ENCODE data around the gene TMEM225B.

Gene TMEM225B

DNA sequence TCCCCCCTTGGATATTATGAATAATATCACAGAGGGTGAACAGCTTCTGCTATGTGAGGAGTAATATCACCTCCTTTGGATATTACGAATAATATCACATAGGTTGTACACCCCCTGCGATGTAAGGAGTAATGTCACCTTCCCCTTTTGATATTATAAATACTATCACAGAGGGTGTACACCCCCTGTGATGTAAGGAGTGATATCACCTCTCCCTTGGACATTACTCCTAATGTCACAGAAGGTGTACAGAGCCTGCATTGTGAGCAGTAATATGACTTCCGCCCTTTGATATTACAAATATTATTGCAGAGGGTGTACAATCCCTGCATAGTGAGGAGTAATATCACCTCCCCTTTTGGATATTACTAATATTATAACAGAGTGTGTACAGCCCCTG lies 9.2 kb upstream of the TMEM225B start:
- no peak overlapping the region for H2BK5ac ChIP-seq (ENCODE audit: low read length)
- no peak overlapping the region for H4K91ac ChIP-seq (ENCODE audit: low read depth, low read length, poor library complexity)
- no peaks in the 10 kb centered on the region for H3K79me1 ChIP-seq (ENCODE audit: low read depth, low read length)
- no peak overlapping the region for H2AK5ac ChIP-seq (ENCODE audit: low read depth, low read length)
- no peak overlapping the region for H3K9ac ChIP-seq (ENCODE audit: low read depth, low read length, poor library complexity)
- no peak overlapping the region for H2AFZ ChIP-seq (ENCODE audit: low read length)
- H2BK120ac ChIP-seq (ENCODE audit: low read depth, low read length), result no peak overlapping the region
- H3K36me3 ChIP-seq (replicated peaks in 1 of 2; ENCODE audit: control insufficient read depth in 2 of 2, insufficient read depth in 2 of 2, low read length in 2 of 2), result no peaks in the 10 kb centered on the region
- no peak overlapping the region for H2BK15ac ChIP-seq (ENCODE audit: low read length)
- H4K8ac ChIP-seq (ENCODE audit: low read depth, low read length), result no peak overlapping the region
- no peak overlapping the region for H3K23ac ChIP-seq (ENCODE audit: low read depth, low read length, poor library complexity)
- no peak overlapping the region for H3K14ac ChIP-seq (ENCODE audit: low read length)
- H3K4me3 ChIP-seq (ENCODE audit: low read length in 2 of 2), result no peak overlapping the region
- no peaks in the 10 kb centered on the region for H3K27me3 ChIP-seq (ENCODE audit: control insufficient read depth in 3 of 3, insufficient read depth in 3 of 3, low read depth in 1 of 3, low read length in 3 of 3)
- H2BK12ac ChIP-seq (ENCODE audit: low read length), result no peak overlapping the region
- H3K4ac ChIP-seq (ENCODE audit: low read length), result no peak overlapping the region
- H3K4me1 ChIP-seq (ENCODE audit: control insufficient read depth in 2 of 2, insufficient read depth in 1 of 2, low read depth in 1 of 2, low read length in 2 of 2), result no peaks in the 10 kb centered on the region
- no peak overlapping the region for H3K27ac ChIP-seq (replicated peaks; ENCODE audit: low read length)
- H3K9me3 ChIP-seq (replicated peaks in 1 of 2; ENCODE audit: control insufficient read depth in 2 of 2, insufficient read depth in 1 of 2, low read depth in 1 of 2, low read length in 2 of 2), result no peaks in the 10 kb centered on the region
- no peak for DNase-seq (ENCODE audit: low spot score)
- no CpG with 5 or more reads among the region's 3 CpGs for WGBS, 2 donors (ENCODE audit: extremely low coverage in 2 of 2, insufficient read length in 2 of 2, insufficient replicate concordance in 1 of 2)
- no peak overlapping the region for H3K4me2 ChIP-seq (ENCODE audit: insufficient read depth, low read length, poor library complexity, severe bottlenecking)
- H3K18ac ChIP-seq (ENCODE audit: low read length), result no peak overlapping the region

DNA sequence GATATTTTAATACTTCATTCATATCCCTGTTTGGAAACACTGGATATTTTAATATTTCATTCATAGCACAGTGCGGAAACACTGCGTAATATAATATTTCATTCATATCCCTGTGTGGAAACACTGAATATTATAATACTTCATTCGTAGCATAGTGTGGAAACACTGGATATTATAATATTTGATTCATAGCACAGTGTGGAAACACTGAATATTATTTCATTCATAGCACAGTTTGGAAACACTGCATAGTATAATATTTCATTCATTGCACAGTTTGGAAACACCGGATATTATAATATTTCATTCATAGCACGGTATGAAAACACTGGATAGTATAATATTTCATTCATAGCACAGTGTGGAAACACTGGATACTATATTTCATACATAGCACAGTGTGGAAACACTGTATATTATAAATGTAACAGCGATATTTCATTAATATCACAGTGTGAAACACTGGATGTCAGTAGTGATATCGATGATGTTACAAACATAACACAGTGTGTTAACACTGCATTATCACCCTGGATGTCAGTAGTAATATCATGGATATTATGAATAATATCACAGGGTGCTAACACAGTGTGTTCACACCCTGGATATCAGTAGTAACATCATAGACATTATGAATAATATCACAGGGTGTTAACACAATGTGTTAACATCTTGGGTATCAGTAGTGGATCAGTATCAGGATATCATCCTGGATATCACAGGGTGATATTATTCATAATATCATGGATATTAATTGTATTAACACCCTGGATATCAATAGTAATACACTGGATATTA lies 2.9 kb upstream of the TMEM225B start:
- no peak overlapping the region for H2AK5ac ChIP-seq (ENCODE audit: low read depth, low read length)
- H2BK15ac ChIP-seq (ENCODE audit: low read length), result no peak overlapping the region
- no peaks in the 10 kb centered on the region for H3K79me1 ChIP-seq (ENCODE audit: low read depth, low read length)
- no peak overlapping the region for H3K18ac ChIP-seq (ENCODE audit: low read length)
- no peak overlapping the region for H2BK5ac ChIP-seq (ENCODE audit: low read length)
- no peak overlapping the region for H3K27ac ChIP-seq (replicated peaks; ENCODE audit: low read length)
- no peak overlapping the region for H2BK12ac ChIP-seq (ENCODE audit: low read length)
- no peak overlapping the region for H3K4me3 ChIP-seq (ENCODE audit: low read length in 2 of 2)
- no peaks in the 10 kb centered on the region for H3K9me3 ChIP-seq (replicated peaks in 1 of 2; ENCODE audit: control insufficient read depth in 2 of 2, insufficient read depth in 1 of 2, low read depth in 1 of 2, low read length in 2 of 2)
- H4K8ac ChIP-seq (ENCODE audit: low read depth, low read length), result no peak overlapping the region
- no peaks in the 10 kb centered on the region for H3K27me3 ChIP-seq (ENCODE audit: control insufficient read depth in 3 of 3, insufficient read depth in 3 of 3, low read depth in 1 of 3, low read length in 3 of 3)
- H3K14ac ChIP-seq (ENCODE audit: low read length), result no peak overlapping the region
- H3K4me2 ChIP-seq (ENCODE audit: insufficient read depth, low read length, poor library complexity, severe bottlenecking), result no peak overlapping the region
- no peak overlapping the region for H2BK120ac ChIP-seq (ENCODE audit: low read depth, low read length)
- no peak overlapping the region for H3K9ac ChIP-seq (ENCODE audit: low read depth, low read length, poor library complexity)
- no peak overlapping the region for H4K91ac ChIP-seq (ENCODE audit: low read depth, low read length, poor library complexity)
- H2AFZ ChIP-seq (ENCODE audit: low read length), result no peak overlapping the region
- no peak overlapping the region for H3K23ac ChIP-seq (ENCODE audit: low read depth, low read length, poor library complexity)
- no peaks in the 10 kb centered on the region for H3K36me3 ChIP-seq (replicated peaks in 1 of 2; ENCODE audit: control insufficient read depth in 2 of 2, insufficient read depth in 2 of 2, low read length in 2 of 2)
- no CpG with 5 or more reads among the region's 7 CpGs for WGBS, 2 donors (ENCODE audit: extremely low coverage in 2 of 2, insufficient read length in 2 of 2, insufficient replicate concordance in 1 of 2)
- DNase-seq (ENCODE audit: low spot score), result no peak
- no peak overlapping the region for H3K4ac ChIP-seq (ENCODE audit: low read length)
- no peaks in the 10 kb centered on the region for H3K4me1 ChIP-seq (ENCODE audit: control insufficient read depth in 2 of 2, insufficient read depth in 1 of 2, low read depth in 1 of 2, low read length in 2 of 2)

DNA sequence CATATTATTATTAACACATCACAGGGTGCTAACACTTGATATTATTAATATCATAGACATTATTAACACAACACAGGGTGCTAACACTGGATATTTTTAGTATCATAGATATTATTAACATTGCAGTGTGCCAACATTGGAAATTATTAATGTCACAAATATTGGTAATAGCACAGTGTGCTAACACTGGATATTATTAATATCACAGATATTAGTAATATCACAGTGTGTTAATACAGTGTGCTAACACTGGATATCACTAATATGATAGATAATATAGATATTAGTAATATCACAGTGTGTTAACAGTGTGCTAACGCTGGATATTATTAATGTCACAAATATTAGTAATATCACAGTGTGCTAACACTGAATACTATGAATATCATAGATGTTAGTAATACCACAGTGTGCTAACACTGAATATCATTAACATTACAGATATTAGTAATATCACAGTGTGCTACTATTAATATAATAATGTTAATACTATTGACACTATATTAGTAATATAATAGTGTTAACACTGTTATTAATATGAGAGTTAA lies 1.6 kb upstream of the TMEM225B start:
- Histone ChIP-seq H3K27me3 (ENCODE audit: control insufficient read depth in 3 of 3, insufficient read depth in 3 of 3, low read depth in 1 of 3, low read length in 3 of 3) (no peaks in the 10 kb centered on the region), H3K4me2 (ENCODE audit: insufficient read depth, low read length, poor library complexity, severe bottlenecking) (no peak overlapping the region)

DNA sequence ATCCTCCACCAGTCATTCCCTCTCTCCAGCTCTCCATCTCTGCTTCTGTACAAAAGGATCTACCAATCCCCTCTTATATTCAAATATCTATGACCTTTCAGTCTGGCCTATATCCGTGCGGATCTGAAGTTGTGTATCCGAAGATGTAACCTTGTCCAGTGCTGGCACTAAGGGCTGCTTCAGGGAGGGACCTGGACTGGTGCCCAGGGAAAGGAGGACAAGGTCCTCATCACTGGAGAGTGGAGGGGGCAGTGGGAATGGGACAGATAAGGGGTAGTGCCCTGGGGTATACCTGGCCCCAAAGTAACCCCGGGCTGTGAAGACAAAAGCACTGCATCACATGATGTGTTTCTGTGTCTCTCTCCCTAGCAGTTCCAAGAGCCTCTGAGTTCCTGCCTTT lies 1.8 kb downstream of the TMEM225B start:
- Histone ChIP-seq H4K91ac (ENCODE audit: low read depth, low read length, poor library complexity) (no peak overlapping the region), H3K23ac (ENCODE audit: low read depth, low read length, poor library complexity) (no peak overlapping the region), H3K4me1 (ENCODE audit: control insufficient read depth in 2 of 2, insufficient read depth in 1 of 2, low read depth in 1 of 2, low read length in 2 of 2) (no peaks in the 10 kb centered on the region), H3K27me3 (ENCODE audit: control insufficient read depth in 3 of 3, insufficient read depth in 3 of 3, low read depth in 1 of 3, low read length in 3 of 3) (no peaks in the 10 kb centered on the region), H3K79me1 (ENCODE audit: low read depth, low read length) (no peaks in the 10 kb centered on the region), H2BK15ac (ENCODE audit: low read length) (no peak overlapping the region), H2AFZ (ENCODE audit: low read length) (no peak overlapping the region), H3K9ac (ENCODE audit: low read depth, low read length, poor library complexity) (no peak overlapping the region), H3K36me3 (replicated peaks in 1 of 2; ENCODE audit: control insufficient read depth in 2 of 2, insufficient read depth in 2 of 2, low read length in 2 of 2) (no peaks in the 10 kb centered on the region), H3K4me2 (ENCODE audit: insufficient read depth, low read length, poor library complexity, severe bottlenecking) (no peak overlapping the region), H2AK5ac (ENCODE audit: low read depth, low read length) (no peak overlapping the region), H2BK12ac (ENCODE audit: low read length) (no peak overlapping the region), H3K4me3 (ENCODE audit: low read length in 2 of 2) (no peak overlapping the region), H3K9me3 (replicated peaks in 1 of 2; ENCODE audit: control insufficient read depth in 2 of 2, insufficient read depth in 1 of 2, low read depth in 1 of 2, low read length in 2 of 2) (no peaks in the 10 kb centered on the region), H3K14ac (ENCODE audit: low read length) (no peak overlapping the region), H3K18ac (ENCODE audit: low read length) (no peak overlapping the region), H4K8ac (ENCODE audit: low read depth, low read length) (no peak overlapping the region), H2BK120ac (ENCODE audit: low read depth, low read length) (no peak overlapping the region), H3K27ac (replicated peaks; ENCODE audit: low read length) (no peak overlapping the region), H3K4ac (ENCODE audit: low read length) (no peak overlapping the region), H2BK5ac (ENCODE audit: low read length) (no peak overlapping the region)
- no CpG with 5 or more reads among the region's 4 CpGs for WGBS, 2 donors (ENCODE audit: extremely low coverage in 2 of 2, insufficient read length in 2 of 2, insufficient replicate concordance in 1 of 2)
- no peak for DNase-seq (ENCODE audit: low spot score)

More for the DNA sequence above, 1.6 kb upstream of the TMEM225B start:
- no peak overlapping the region for H4K91ac ChIP-seq (ENCODE audit: low read depth, low read length, poor library complexity)
- no peaks in the 10 kb centered on the region for H3K4me1 ChIP-seq (ENCODE audit: control insufficient read depth in 2 of 2, insufficient read depth in 1 of 2, low read depth in 1 of 2, low read length in 2 of 2)
- no peak overlapping the region for H2BK5ac ChIP-seq (ENCODE audit: low read length)
- no peak overlapping the region for H3K4me3 ChIP-seq (ENCODE audit: low read length in 2 of 2)
- no peak overlapping the region for H3K18ac ChIP-seq (ENCODE audit: low read length)
- no peak overlapping the region for H4K8ac ChIP-seq (ENCODE audit: low read depth, low read length)
- no peak overlapping the region for H2BK120ac ChIP-seq (ENCODE audit: low read depth, low read length)
- WGBS, 2 donors (ENCODE audit: extremely low coverage in 2 of 2, insufficient read length in 2 of 2, insufficient replicate concordance in 1 of 2), result no CpG with 5 or more reads among the region's 1 CpG
- H3K27ac ChIP-seq (replicated peaks; ENCODE audit: low read length), result no peak overlapping the region
- no peak overlapping the region for H2BK12ac ChIP-seq (ENCODE audit: low read length)
- no peak overlapping the region for H2AK5ac ChIP-seq (ENCODE audit: low read depth, low read length)
- no peak overlapping the region for H3K23ac ChIP-seq (ENCODE audit: low read depth, low read length, poor library complexity)
- H3K36me3 ChIP-seq (replicated peaks in 1 of 2; ENCODE audit: control insufficient read depth in 2 of 2, insufficient read depth in 2 of 2, low read length in 2 of 2), result no peaks in the 10 kb centered on the region
- no peak overlapping the region for H3K14ac ChIP-seq (ENCODE audit: low read length)
- H2AFZ ChIP-seq (ENCODE audit: low read length), result no peak overlapping the region
- no peaks in the 10 kb centered on the region for H3K79me1 ChIP-seq (ENCODE audit: low read depth, low read length)
- no peak overlapping the region for H3K4ac ChIP-seq (ENCODE audit: low read length)
- no peaks in the 10 kb centered on the region for H3K9me3 ChIP-seq (replicated peaks in 1 of 2; ENCODE audit: control insufficient read depth in 2 of 2, insufficient read depth in 1 of 2, low read depth in 1 of 2, low read length in 2 of 2)
- no peak overlapping the region for H2BK15ac ChIP-seq (ENCODE audit: low read length)
- DNase-seq (ENCODE audit: low spot score), result no peak
- no peak overlapping the region for H3K9ac ChIP-seq (ENCODE audit: low read depth, low read length, poor library complexity)

Data from neuronal stem cell (in vitro differentiated cells).